Activated naive CD8-positive, alpha-beta T cell treated with anti-CD3 and anti-CD28 coated beads, Interleukin-2, amount 50 U/mL, for 24 hours (primary cell): Measurements from ENCODE around the gene GOLGA6A.
"Not testable (repeated sequence)": the region's sequence is repeated elsewhere in the genome, so short reads cannot be mapped to it uniquely, and the experiment has no call there.

Experiments used
- ATAC-seq: fragments of 150-1000 bp; cut with Tn5 transposase; one replicate; pipeline ENCODE4 v1.10.0; 2021
- DNase-seq: peaks from one replicate; pipeline ENCODE4 v3.0.0; 2021
- H3K27ac Mint-ChIP-seq: one replicate; pipeline ENCODE4 v1.8.0; 2021; ENCODE audit warnings: mild to moderate bottlenecking, mixed read lengths
- H3K27me3 Mint-ChIP-seq: one replicate; pipeline ENCODE4 v1.8.0; 2021; ENCODE audit warnings: mixed read lengths
- H3K36me3 Mint-ChIP-seq: one replicate; pipeline ENCODE4 v1.8.0; 2021; ENCODE audit warnings: low read depth, mixed read lengths
- H3K4me1 Mint-ChIP-seq: one replicate; pipeline ENCODE4 v1.8.0; 2021; ENCODE audit warnings: mixed read lengths
- H3K4me3 Mint-ChIP-seq: one replicate; pipeline ENCODE4 v1.8.0; 2021; ENCODE audit warnings: mild to moderate bottlenecking, moderate library complexity, mixed read lengths
- H3K9me3 Mint-ChIP-seq: one replicate; pipeline ENCODE4 v1.8.0; 2021; ENCODE audit warnings: mixed read lengths

Gene GOLGA6A

GRCh38 chr15:74082450-74082849, at the start of gene GOLGA6A:
TSS of gene GOLGA6A (minus strand) at chr15:74082550. CDS start at chr15:74082509, 41 bp downstream.
- not testable (repeated sequence) for DNase-seq, H3K4me1 Mint-ChIP-seq, H3K4me3 Mint-ChIP-seq, H3K27me3 Mint-ChIP-seq, ATAC-seq, H3K9me3 Mint-ChIP-seq, H3K36me3 Mint-ChIP-seq, H3K27ac Mint-ChIP-seq

GRCh38 chr15:74131628-74132413, 49.5 kb upstream of the GOLGA6A start:
- ATAC-seq, result no peak
- Mint-ChIP-seq H3K36me3 (no peaks in the 10 kb centered on the region), H3K9me3 (no peaks in the 10 kb centered on the region), H3K4me3 (no peak overlapping the region), H3K27me3 (peaks cover 92% of the 10 kb centered on the region), H3K27ac (peak overlapping the region; percentile 25), H3K4me1 (peaks cover 34% of the 10 kb centered on the region)
- DNase-seq, result no peak

- Mint-ChIP-seq H3K9me3 (no peaks in the 10 kb centered on the region), H3K4me1 (peaks cover 31% of the 10 kb centered on the region), H3K27ac (peak overlapping the region; percentile 35), H3K27me3 (peaks cover 88% of the 10 kb centered on the region), H3K36me3 (no peaks in the 10 kb centered on the region), H3K4me3 (no peak overlapping the region)
- no peak for DNase-seq
- ATAC-seq, result no peak
Measured at GRCh38 chr15:74130849-74131627, 48.7 kb upstream of the GOLGA6A start.

DNA sequence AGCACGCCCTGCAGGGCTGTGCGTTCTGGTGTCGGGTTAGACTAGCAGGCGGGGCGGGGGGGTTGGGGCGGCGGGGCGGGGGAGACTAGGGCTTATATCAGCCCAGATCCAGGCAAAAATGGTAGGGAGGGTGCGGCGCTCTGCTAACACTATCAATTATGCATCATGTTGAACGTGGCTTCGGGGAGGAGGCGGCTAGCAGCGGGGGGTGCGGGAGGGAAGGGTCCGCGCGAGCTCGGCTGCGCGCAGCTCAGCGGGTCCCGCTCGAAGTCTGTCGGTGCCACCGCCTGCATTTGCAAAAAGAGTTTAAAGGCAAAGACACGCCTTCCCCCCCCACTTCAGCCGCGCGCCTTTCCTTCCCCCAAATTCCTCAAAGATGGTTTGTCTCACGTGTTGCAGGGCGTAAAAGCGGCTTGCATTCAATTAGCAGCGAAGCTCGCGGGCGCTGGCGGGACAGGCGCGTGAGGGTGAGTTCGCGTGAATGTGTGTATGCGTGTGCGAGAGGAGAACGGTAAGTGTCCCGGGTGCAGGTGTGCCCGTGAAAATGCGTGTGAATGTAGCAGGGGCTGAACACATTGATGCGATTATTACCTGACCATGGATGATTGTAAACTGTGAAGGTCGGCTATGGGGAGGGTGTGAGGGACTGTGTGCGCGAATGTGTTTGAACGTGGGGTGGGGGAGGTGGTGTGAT, 48.0 kb upstream of the GOLGA6A start, which contains the start of gene ISLR2:
ISLR2 (plus strand) TSS at position 432 of the 694 bp plus-strand sequence. CDS start 2,169 bp downstream, outside the sequence.
- ATAC-seq (no peak), DNase-seq (peak; percentile 8)
- peaks cover 29% of the 10 kb centered on the region for H3K4me1 Mint-ChIP-seq
- no peak within 1 kb of the TSS for H3K4me3 Mint-ChIP-seq
- no peaks in the 10 kb centered on the region for H3K36me3 Mint-ChIP-seq
- peaks cover 83% of the 10 kb centered on the region for H3K27me3 Mint-ChIP-seq
- H3K27ac Mint-ChIP-seq, result peak within 1 kb of the TSS; percentile 35
- H3K9me3 Mint-ChIP-seq, result no peaks in the 10 kb centered on the region

- DNase-seq (peak; percentile 10), ATAC-seq (no peak)
- peaks cover 77% of the 10 kb centered on the region for H3K27me3 Mint-ChIP-seq
- H3K4me1 Mint-ChIP-seq, result peaks cover 24% of the 10 kb centered on the region
- H3K27ac Mint-ChIP-seq, result no peak overlapping the region
- H3K9me3 Mint-ChIP-seq, result no peaks in the 10 kb centered on the region
- H3K4me3 Mint-ChIP-seq, result no peak overlapping the region
- no peaks in the 10 kb centered on the region for H3K36me3 Mint-ChIP-seq
Measured at GRCh38 chr15:74129586-74130154, 47.3 kb upstream of the GOLGA6A start.

DNA sequence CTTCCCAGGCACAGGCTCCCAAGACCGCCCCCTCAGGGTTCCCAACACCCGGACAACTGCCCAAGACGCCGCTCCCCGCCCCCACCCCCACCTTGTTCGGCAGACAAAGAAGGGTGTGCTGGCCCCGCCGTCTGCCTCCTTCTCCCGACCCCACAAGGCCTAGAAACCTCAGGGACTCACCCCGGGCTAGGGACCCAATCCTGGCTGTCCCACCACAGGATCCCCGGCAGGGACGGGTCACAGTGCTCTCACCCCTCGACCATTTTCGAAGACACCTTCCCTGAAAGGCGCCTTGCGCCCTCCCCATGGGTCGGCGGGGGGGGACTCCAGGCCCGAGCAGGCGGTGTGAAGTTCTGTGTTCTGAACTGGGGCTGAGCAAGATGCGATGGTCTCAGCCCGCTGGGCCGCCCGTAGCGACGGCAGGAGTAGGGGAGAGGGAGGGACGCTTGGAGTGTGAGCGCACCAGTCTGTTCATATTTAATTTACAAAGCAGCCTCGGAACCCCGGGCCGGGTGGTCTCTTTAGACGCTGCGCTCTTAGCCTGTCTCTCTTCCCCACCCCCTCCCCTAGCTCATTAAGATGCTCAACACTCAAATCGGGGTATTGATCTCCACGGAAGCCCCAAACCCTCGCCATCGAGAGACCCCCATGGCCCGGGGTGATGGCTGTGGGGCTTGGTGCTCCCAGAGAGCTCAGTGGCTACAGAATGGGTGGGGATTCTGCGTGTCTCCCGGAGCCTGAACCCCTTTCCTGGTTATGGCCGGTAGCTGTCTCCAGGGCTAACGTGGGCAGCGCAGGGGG, 46.6 kb upstream of the GOLGA6A start:
- Mint-ChIP-seq H3K27ac (no peak overlapping the region), H3K36me3 (no peaks in the 10 kb centered on the region), H3K9me3 (no peaks in the 10 kb centered on the region), H3K27me3 (peaks cover 72% of the 10 kb centered on the region), H3K4me1 (peaks cover 19% of the 10 kb centered on the region), H3K4me3 (no peak overlapping the region)
- ATAC-seq, result no peak
- DNase-seq, result no peak

- Mint-ChIP-seq H3K27me3 (peaks cover 64% of the 10 kb centered on the region), H3K4me3 (no peak overlapping the region), H3K36me3 (no peaks in the 10 kb centered on the region), H3K9me3 (no peaks in the 10 kb centered on the region), H3K27ac (no peak overlapping the region), H3K4me1 (peaks cover 19% of the 10 kb centered on the region)
- DNase-seq (peak; percentile 12), ATAC-seq (no peak)
Measured at GRCh38 chr15:74127954-74128784, 45.8 kb upstream of the GOLGA6A start.

GRCh38 chr15:74127255-74127953, 45.1 kb upstream of the GOLGA6A start:
- H3K36me3 Mint-ChIP-seq, result no peaks in the 10 kb centered on the region
- no peak overlapping the region for H3K27ac Mint-ChIP-seq
- peak; percentile 94 for DNase-seq
- H3K9me3 Mint-ChIP-seq, result no peaks in the 10 kb centered on the region
- no peak overlapping the region for H3K4me3 Mint-ChIP-seq
- ATAC-seq, result peak; percentile 92
- H3K27me3 Mint-ChIP-seq, result peaks cover 57% of the 10 kb centered on the region
- H3K4me1 Mint-ChIP-seq, result peaks cover 20% of the 10 kb centered on the region

DNA sequence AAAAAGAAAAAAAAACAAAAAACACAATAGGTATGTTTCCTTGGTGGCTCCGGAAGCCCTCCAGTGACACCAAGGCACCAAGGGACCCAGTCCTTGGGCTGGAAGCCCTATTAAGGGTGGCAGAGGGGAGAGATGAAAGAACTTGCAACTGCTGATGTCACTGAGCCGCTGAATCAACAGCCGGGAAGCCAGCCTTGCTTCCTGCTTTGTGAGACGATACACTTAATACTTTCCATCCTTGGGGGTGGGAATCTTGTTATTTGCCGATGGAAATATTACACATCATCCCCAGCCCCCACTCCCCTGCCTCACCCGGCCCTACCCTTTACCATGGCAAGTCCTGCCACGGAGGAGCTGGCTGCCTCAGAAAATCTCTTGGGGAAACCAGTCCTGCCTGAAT, 42.4 kb upstream of the GOLGA6A start:
- H3K4me3 Mint-ChIP-seq, result no peak overlapping the region
- peaks cover 41% of the 10 kb centered on the region for H3K27me3 Mint-ChIP-seq
- H3K4me1 Mint-ChIP-seq, result peaks cover 11% of the 10 kb centered on the region
- ATAC-seq (no peak), DNase-seq (no peak)
- no peaks in the 10 kb centered on the region for H3K9me3 Mint-ChIP-seq
- no peak overlapping the region for H3K27ac Mint-ChIP-seq
- no peaks in the 10 kb centered on the region for H3K36me3 Mint-ChIP-seq

GRCh38 chr15:74124196-74124595, 41.8 kb upstream of the GOLGA6A start:
- no peak for ATAC-seq
- H3K36me3 Mint-ChIP-seq, result no peaks in the 10 kb centered on the region

GRCh38 chr15:74123658-74124057, 41.3 kb upstream of the GOLGA6A start:
- Mint-ChIP-seq H3K4me3 (no peak overlapping the region), H3K4me1 (peaks cover 3% of the 10 kb centered on the region), H3K9me3 (no peaks in the 10 kb centered on the region), H3K36me3 (no peaks in the 10 kb centered on the region), H3K27me3 (peaks cover 32% of the 10 kb centered on the region), H3K27ac (no peak overlapping the region)
- DNase-seq (no peak), ATAC-seq (no peak)

More at GRCh38 chr15:74124196-74124595, 41.8 kb upstream of the GOLGA6A start:
- Mint-ChIP-seq H3K4me3 (no peak overlapping the region), H3K4me1 (peaks cover 7% of the 10 kb centered on the region), H3K9me3 (no peaks in the 10 kb centered on the region), H3K27ac (no peak overlapping the region), H3K27me3 (peaks cover 37% of the 10 kb centered on the region)
- no peak for DNase-seq

GRCh38 chr15:74123131-74123429, 40.7 kb upstream of the GOLGA6A start:
- H3K4me3 Mint-ChIP-seq, result no peak overlapping the region
- no peaks in the 10 kb centered on the region for H3K36me3 Mint-ChIP-seq
- no peak overlapping the region for H3K27ac Mint-ChIP-seq
- H3K9me3 Mint-ChIP-seq, result no peaks in the 10 kb centered on the region
- peaks cover 3% of the 10 kb centered on the region for H3K4me1 Mint-ChIP-seq
- H3K27me3 Mint-ChIP-seq, result peaks cover 27% of the 10 kb centered on the region
- no peak for ATAC-seq
- no peak for DNase-seq
